D721Med (cell line): Measurements from ENCODE around the gene RMDN2.

Source experiments
- DNase-seq: peaks from one replicate; pipeline ENCODE4 v3.0.0; 2011; ENCODE audit warnings: low spot score; ENCODE audit not compliant: insufficient read length
- FAIRE-seq: peaks from 2 replicates; lab custom pipeline; 2011; peaks lifted over from hg19 to GRCh38; lab: Jason Lieb, UNC
- CTCF ChIP-seq: IDR thresholded peaks from 2 replicates; pipeline ENCODE4 v1.5.1; 2012; ENCODE audit warnings: mild to moderate bottlenecking, control low read depth; ENCODE audit not compliant: insufficient read depth; ENCODE audit errors: missing control alignments

Gene RMDN2

DNA sequence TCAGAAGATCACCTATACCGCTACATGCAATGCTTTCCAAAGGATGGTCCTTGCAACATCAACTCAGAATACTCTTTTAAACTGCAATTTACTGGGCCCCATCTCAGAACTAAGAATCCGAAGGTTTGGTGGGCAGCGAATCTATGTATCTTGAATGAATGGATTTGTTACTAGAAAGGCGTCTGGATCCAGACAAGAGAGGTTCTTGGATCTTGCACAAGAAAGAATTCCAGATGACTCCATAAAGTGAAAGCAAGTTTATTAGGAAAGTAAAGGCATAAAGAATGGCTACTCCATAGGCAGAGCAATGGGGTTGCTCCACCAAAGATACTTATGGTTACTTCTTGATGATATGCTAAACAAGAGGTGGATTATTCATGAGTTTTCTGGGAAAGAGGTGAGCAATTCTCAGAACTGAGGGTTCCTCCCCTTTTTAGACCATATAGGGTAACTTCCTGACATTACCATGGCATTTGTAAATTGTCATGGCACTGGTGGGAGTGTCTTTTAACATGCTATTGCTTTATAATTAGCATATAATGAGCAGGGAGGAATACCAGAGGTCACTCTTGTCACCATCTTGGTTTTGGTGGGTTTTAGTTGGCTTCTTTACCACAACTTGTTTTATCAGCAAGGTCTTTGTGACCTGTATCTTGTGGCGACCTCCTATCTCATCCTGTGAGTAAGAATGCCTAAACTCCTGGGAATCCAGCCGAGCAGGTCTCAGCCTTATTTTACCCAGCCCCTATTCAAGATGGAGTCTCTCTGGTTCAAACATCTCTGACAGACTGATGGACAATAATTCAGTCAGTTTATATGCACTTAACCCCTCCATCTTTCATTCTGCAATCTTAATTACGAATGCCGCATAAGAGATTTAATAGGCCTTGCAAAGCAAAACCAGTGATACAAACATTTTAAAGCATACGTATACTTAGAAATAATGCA is 7.5 kb upstream of the RMDN2 start:
- DNase-seq (no peak), FAIRE-seq (no peak)
- no peak for TF ChIP-seq CTCF

- FAIRE-seq (no peak), DNase-seq (no peak)
- no peak for TF ChIP-seq CTCF
Observed at GRCh38 chr2:37918742-37919186, 6.3 kb upstream of the RMDN2 start.

- no peak for FAIRE-seq
- no peak for TF ChIP-seq CTCF
- DNase-seq = no peak
Observed at GRCh38 chr2:37919631-37920032, 5.5 kb upstream of the RMDN2 start.

DNA sequence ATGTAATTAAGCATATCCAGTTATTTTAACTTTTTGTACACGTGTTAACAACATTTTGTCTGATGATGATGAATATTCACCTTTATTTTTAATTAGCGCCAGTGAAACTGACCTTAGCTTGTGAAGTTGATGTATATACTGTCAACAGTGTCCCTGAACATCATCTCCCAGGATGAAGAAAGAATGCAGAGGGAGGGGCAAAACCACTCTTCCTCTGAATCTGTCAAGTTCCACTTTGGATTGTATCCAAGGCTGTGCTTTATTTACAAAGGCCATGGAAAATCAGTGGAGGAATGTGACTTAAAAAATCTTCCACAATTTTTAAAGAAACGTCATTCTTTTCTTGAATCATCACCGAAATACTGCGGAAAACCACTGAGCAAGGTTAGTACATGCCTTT is 4.5 kb upstream of the RMDN2 start:
- no peak for TF ChIP-seq CTCF
- DNase-seq (no peak), FAIRE-seq (no peak)

DNA sequence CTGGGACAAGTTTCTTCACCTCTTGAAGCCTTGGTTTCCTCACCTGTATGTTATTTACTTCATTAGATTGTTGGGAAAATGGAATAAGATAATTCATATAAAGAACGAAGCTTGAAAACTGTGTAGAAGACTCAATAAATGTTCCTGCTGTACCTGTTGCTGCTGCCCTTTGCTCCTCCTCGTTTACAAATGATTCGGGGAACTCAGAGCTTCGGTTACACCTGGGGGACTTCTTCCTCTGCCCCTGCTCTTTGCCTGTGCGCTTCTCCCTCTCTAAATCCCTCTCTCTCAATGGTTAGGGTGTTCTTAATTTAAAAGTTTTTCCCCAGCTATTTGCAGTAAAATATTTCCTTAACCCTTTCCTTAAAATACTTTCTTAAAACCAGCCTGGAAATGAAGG is 3.3 kb upstream of the RMDN2 start:
- TF ChIP-seq CTCF = no peak
- DNase-seq (no peak), FAIRE-seq (no peak)

- no peak for FAIRE-seq
Observed at GRCh38 chr2:37923308-37924055, 1.6 kb upstream of the RMDN2 start.

More at GRCh38 chr2:37923308-37924055, 1.6 kb upstream of the RMDN2 start:
- DNase-seq = no peak
- no peak for TF ChIP-seq CTCF
